HepG2 (cell line): Measurements from ENCODE around the gene VKORC1. TPM values are rescaled to one million over a fixed set of nuclear protein-coding genes. Genes with fewer than 3 reads are reported as not detected.
A peak's percentile ranks its signal among the peaks of the same experiment; 100 is the strongest.

Source experiments
- CC2D1A ChIP-seq: sonication (generic); formaldehyde crosslinking; IDR thresholded peaks from 2 replicates; pipeline ENCODE4 v1.8.1; 2023; ENCODE audit warnings: mild to moderate bottlenecking, missing genetic modification reagents
- DR1 ChIP-seq: sonication (generic); formaldehyde crosslinking; IDR thresholded peaks from 2 replicates; pipeline ENCODE4 v1.8.0; 2021; ENCODE audit warnings: mild to moderate bottlenecking, missing genetic modification reagents, inconsistent platforms
- FOXK1 ChIP-seq: sonication (generic); formaldehyde crosslinking; IDR thresholded peaks from 2 replicates; pipeline ENCODE4 v1.4.0; 2020; ENCODE audit warnings: low read depth, missing genetic modification reagents, borderline replicate concordance
- FOXP1 ChIP-seq, 2 experiments: fragments of 450-650 bp in 1 of 2; IDR thresholded peaks; 2 replicates each; pipeline ENCODE4 v1.6.1; 2017 to 2018; ENCODE audit warnings: antibody characterized with exemption in 1 of 2
- MTF1 ChIP-seq: sonication (generic); formaldehyde crosslinking; IDR thresholded peaks from 2 replicates; pipeline ENCODE4 v1.5.0; 2020; ENCODE audit warnings: missing genetic modification reagents
- MTF2 ChIP-seq: sonication (generic); formaldehyde crosslinking; IDR thresholded peaks from 2 replicates; pipeline ENCODE4 v1.5.0; 2020; ENCODE audit warnings: missing genetic modification reagents, borderline replicate concordance
- NFKBIZ ChIP-seq: IDR thresholded peaks from 2 replicates; pipeline ENCODE4 v1.6.1; 2018; ENCODE audit warnings: missing genetic modification reagents, missing compliant biosample characterization
- NR1H2 ChIP-seq: sonication (generic); formaldehyde crosslinking; IDR thresholded peaks from 2 replicates; pipeline ENCODE4 v1.8.1; 2022; ENCODE audit warnings: low read depth, missing genetic modification reagents, borderline replicate concordance
- RELA ChIP-seq: sonication (generic); formaldehyde crosslinking; IDR thresholded peaks from 2 replicates; pipeline ENCODE4 v1.4.0; 2020; ENCODE audit warnings: missing genetic modification reagents
- SMAD1 ChIP-seq: sonication (generic); formaldehyde crosslinking; IDR thresholded peaks from 2 replicates; pipeline ENCODE4 v1.4.0; 2020; ENCODE audit warnings: missing genetic modification reagents, low read depth, mild to moderate bottlenecking, borderline replicate concordance
- ZBTB1 ChIP-seq: sonication (generic); formaldehyde crosslinking; IDR thresholded peaks from 2 replicates; pipeline ENCODE4 v1.4.0; 2020; ENCODE audit warnings: missing genetic modification reagents, borderline replicate concordance
- ZBTB25 ChIP-seq: IDR thresholded peaks from 2 replicates; pipeline ENCODE4 v1.6.1; 2018; ENCODE audit warnings: missing genetic modification reagents
- ZBTB38 ChIP-seq: sonication (generic); formaldehyde crosslinking; IDR thresholded peaks from 2 replicates; pipeline ENCODE4 v1.5.1; 2020; ENCODE audit warnings: mild to moderate bottlenecking, missing genetic modification reagents
- ZEB1 ChIP-seq: IDR thresholded peaks from 2 replicates; pipeline ENCODE4 v1.6.1; 2012; ENCODE audit warnings: mild to moderate bottlenecking, low read depth, inconsistent platforms; ENCODE audit not compliant: insufficient replicate concordance
- ZNF10 ChIP-seq: sonication (generic); formaldehyde crosslinking; IDR thresholded peaks from 2 replicates; pipeline ENCODE4 v1.4.0; 2020; ENCODE audit warnings: mild to moderate bottlenecking, low read depth, missing genetic modification reagents, borderline replicate concordance
- ZNF329 ChIP-seq: sonication (generic); formaldehyde crosslinking; IDR thresholded peaks from 2 replicates; pipeline ENCODE4 v1.9.0; 2021; ENCODE audit warnings: low read depth, mild to moderate bottlenecking, missing genetic modification reagents
- polyA plus RNA-seq, 8 experiments: library from polyadenylated mRNA; depleted of rRNA in 3 of 8; stranded (reverse) in 7 of 8; unstranded in 1 of 8; fragments of >200 nt; fragmentation: Illumina TruSeq in 4 of 8; extraction: Trizol in 4 of 8; gene quantifications; 2 replicates each; pipeline versions ENCODE4 v1.2.1 to v1.2.3, GENCODE V29; 2011 to 2016; ENCODE audit warnings: low read depth in 4 of 8, missing spikeins in 1 of 8, mixed read lengths in 1 of 8; ENCODE audit not compliant: insufficient read depth in 1 of 8
- total RNA-seq, 5 experiments: library from RNA; depleted of rRNA; stranded (reverse); fragments of >200 nt; fragmentation: Illumina TruSeq; extraction: Trizol; gene quantifications; 2 replicates each; pipeline ENCODE4 v1.2.3, GENCODE V29; 2016; ENCODE audit warnings: low read depth in 1 of 5
- TF ChIP-seq, protein P1 (sequence below): sonication (generic); formaldehyde crosslinking; IDR thresholded peaks from 2 replicates; pipeline ENCODE4 v1.8.0; 2023; ENCODE audit warnings: mild to moderate bottlenecking, missing genetic modification reagents
- TF ChIP-seq, protein P2 (sequence below): fragments of 450-650 bp; IDR thresholded peaks from 2 replicates; pipeline ENCODE4 v1.6.1; 2017
- TF ChIP-seq, protein P3 (sequence below): sonication (generic); formaldehyde crosslinking; IDR thresholded peaks from 2 replicates; pipeline ENCODE4 v1.4.0; 2020; ENCODE audit warnings: missing genetic modification reagents, low read depth, mild to moderate bottlenecking, borderline replicate concordance
- TF ChIP-seq, protein P4 (sequence below): sonication (generic); formaldehyde crosslinking; IDR thresholded peaks from 2 replicates; pipeline ENCODE4 v1.8.0; 2022; ENCODE audit warnings: missing genetic modification reagents, mild to moderate bottlenecking, borderline replicate concordance

VKORC1 gene
- total and polyA plus RNA-seq, 2 of the 13 experiments (the other 11 are each of a cell fraction or from before 2014, with no cell fraction given) = 141 to 615 TPM

DNA sequence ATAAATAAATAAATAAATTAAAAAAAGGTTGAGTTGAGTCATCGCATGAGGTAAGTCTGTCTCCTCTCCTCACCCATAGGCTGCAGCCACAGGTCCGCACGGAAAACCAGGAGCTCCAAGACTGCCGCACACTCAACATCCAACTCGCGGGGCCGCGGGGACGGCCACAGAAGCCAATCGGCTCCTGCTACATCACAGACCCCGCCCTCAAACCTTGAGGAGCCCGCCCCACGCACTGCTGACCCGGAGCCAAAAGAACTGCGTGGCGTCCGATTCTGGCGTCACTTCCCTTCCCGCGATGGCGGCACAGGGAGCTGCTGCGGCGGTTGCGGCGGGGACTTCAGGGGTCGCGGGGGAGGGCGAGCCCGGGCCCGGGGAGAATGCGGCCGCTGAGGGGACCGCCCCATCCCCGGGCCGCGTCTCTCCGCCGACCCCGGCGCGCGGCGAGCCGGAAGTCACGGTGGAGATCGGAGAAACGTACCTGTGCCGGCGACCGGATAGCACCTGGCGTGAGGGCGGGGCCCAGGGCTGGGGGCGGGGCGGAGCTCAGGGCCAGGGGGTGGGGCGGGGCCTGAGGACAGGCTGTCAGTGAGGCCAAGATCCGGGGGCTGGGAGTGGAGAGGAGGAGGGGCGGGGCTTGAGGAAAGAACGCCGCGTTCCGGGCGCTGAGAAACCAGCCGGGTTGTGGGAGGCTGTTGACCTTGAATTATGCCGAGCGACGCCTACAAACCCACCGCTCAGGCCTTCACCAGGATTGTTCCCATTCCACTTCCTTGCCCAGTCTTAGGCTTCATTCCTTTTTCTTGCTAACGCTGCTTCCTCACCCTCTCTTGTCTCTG, 23.0 kb upstream of the VKORC1 start, which contains the start of gene KAT8 (continued):
- no peak for TF ChIP-seq CC2D1A
- TF ChIP-seq, protein P1, sequence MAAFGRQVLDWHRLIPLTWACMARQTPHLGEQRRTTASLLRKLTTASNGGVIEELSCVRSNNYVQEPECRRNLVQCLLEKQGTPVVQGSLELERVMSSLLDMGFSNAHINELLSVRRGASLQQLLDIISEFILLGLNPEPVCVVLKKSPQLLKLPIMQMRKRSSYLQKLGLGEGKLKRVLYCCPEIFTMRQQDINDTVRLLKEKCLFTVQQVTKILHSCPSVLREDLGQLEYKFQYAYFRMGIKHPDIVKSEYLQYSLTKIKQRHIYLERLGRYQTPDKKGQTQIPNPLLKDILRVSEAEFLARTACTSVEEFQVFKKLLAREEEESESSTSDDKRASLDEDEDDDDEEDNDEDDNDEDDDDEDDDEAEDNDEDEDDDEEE (CRISPR knock-in tag) = no peak
- TF ChIP-seq FOXK1 = peak; percentile 94
- TF ChIP-seq ZNF329 (CRISPR knock-in tag) = no peak
- peak; percentile 34; the same call in 1 of the 2 replicates for TF ChIP-seq MTF2 (CRISPR knock-in tag)
- TF ChIP-seq DR1 (CRISPR knock-in tag) = no peak; the same call in 1 of the 2 replicates
- TF ChIP-seq, protein P2, sequence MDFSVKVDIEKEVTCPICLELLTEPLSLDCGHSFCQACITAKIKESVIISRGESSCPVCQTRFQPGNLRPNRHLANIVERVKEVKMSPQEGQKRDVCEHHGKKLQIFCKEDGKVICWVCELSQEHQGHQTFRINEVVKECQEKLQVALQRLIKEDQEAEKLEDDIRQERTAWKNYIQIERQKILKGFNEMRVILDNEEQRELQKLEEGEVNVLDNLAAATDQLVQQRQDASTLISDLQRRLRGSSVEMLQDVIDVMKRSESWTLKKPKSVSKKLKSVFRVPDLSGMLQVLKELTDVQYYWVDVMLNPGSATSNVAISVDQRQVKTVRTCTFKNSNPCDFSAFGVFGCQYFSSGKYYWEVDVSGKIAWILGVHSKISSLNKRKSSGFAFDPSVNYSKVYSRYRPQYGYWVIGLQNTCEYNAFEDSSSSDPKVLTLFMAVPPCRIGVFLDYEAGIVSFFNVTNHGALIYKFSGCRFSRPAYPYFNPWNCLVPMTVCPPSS = no peak
- no peak for TF ChIP-seq MTF1
- TF ChIP-seq ZBTB38 (CRISPR knock-in tag) = peak; percentile 42; the same call in 1 of the 2 replicates
- TF ChIP-seq ZEB1 = peak; percentile 96
- TF ChIP-seq NR1H2 = no peak
- peak; percentile 98 for TF ChIP-seq ZBTB25 (CRISPR knock-in tag)
- TF ChIP-seq NFKBIZ (CRISPR knock-in tag) = peak; percentile 93
- TF ChIP-seq FOXP1 (IDR thresholded peaks at IDR 0.05) = no peak
- TF ChIP-seq FOXP1 (CRISPR knock-in tag; IDR thresholded peaks at IDR 0.05) = peak; percentile 7; the same call in 1 of the 2 replicates
- TF ChIP-seq, protein P3, sequence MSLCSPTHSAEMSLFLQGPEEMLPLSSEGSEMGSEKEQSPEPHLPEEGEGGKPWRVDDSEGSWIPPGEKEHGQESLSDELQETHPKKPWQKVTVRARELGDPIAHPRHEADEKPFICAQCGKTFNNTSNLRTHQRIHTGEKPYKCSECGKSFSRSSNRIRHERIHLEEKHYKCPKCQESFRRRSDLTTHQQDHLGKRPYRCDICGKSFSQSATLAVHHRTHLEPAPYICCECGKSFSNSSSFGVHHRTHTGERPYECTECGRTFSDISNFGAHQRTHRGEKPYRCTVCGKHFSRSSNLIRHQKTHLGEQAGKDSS (CRISPR knock-in tag) = no peak; the same call in 1 of the 2 replicates
- no peak for TF ChIP-seq ZNF10 (CRISPR knock-in tag)
- TF ChIP-seq SMAD1 (CRISPR knock-in tag) = peak; percentile 46; the same call in 1 of the 2 replicates
- TF ChIP-seq RELA (CRISPR knock-in tag) = no peak; the same call in 1 of the 2 replicates
- TF ChIP-seq ZBTB1 = 0 out of 2 replicates have a peak, but pooled peaks have one; percentile 31
- TF ChIP-seq, protein P4, sequence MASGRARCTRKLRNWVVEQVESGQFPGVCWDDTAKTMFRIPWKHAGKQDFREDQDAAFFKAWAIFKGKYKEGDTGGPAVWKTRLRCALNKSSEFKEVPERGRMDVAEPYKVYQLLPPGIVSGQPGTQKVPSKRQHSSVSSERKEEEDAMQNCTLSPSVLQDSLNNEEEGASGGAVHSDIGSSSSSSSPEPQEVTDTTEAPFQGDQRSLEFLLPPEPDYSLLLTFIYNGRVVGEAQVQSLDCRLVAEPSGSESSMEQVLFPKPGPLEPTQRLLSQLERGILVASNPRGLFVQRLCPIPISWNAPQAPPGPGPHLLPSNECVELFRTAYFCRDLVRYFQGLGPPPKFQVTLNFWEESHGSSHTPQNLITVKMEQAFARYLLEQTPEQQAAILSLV = peak; percentile 89; the same call in 1 of the 2 replicates
